Activated CD4-positive, alpha-beta T cell treated with anti-CD3 and anti-CD28 coated beads, Interleukin-2, amount 50 U/mL, for 24 hours (primary cell): ENCODE results near the gene HGFAC.

Experiments
- DNase-seq, 2 donors: peaks; one replicate each; pipeline ENCODE4 v3.0.0-alpha.2; 2020; ENCODE audit warnings: low read depth in 1 of 2, low spot score in 1 of 2

Gene HGFAC

GRCh38 chr4:3441501-3442459 lies at the start of gene HGFAC:
TSS of gene HGFAC (plus strand) at chr4:3441968. CDS start at chr4:3442002, 34 bp downstream.
- DNase-seq: no peak

- no peak for DNase-seq
These were observed 49.4 kb upstream of the HGFAC start for GRCh38 chr4:3392321-3392720.

- no peak for DNase-seq
These were observed 48.6 kb upstream of the HGFAC start for GRCh38 chr4:3393171-3393570.

GRCh38 chr4:3396600-3396999 lies 45.2 kb upstream of the HGFAC start:
- DNase-seq: no peak

GRCh38 chr4:3397128-3397527 lies 44.6 kb upstream of the HGFAC start:
- DNase-seq: no peak

GRCh38 chr4:3399277-3400194 lies 42.2 kb upstream of the HGFAC start:
- DNase-seq: no peak

- no peak for DNase-seq
These were observed 40.2 kb upstream of the HGFAC start for GRCh38 chr4:3401436-3402171.

GRCh38 chr4:3402491-3403347 lies 39.0 kb upstream of the HGFAC start:
- DNase-seq: no peak

GRCh38 chr4:3403348-3403906 lies 38.3 kb upstream of the HGFAC start:
- no peak for DNase-seq

GRCh38 chr4:3404546-3404945 lies 37.2 kb upstream of the HGFAC start:
- DNase-seq: no peak

GRCh38 chr4:3405176-3405575 lies 36.6 kb upstream of the HGFAC start:
- DNase-seq: no peak

GRCh38 chr4:3406021-3406420 lies 35.7 kb upstream of the HGFAC start:
- no peak for DNase-seq

- DNase-seq: no peak
These were observed 35.3 kb upstream of the HGFAC start for GRCh38 chr4:3406431-3406830.

- no peak for DNase-seq
These were observed 34.5 kb upstream of the HGFAC start for GRCh38 chr4:3407171-3407771.

- no peak for DNase-seq
These were observed 33.6 kb upstream of the HGFAC start for GRCh38 chr4:3407930-3408792.

GRCh38 chr4:3408793-3409330 lies 32.9 kb upstream of the HGFAC start:
- no peak for DNase-seq

- no peak for DNase-seq
These were observed 32.1 kb upstream of the HGFAC start for GRCh38 chr4:3409571-3410091.
